Gastroesophageal sphincter (tissue), 4 donors: ENCODE data around the gene SPOP. TPM values are rescaled to one million over a fixed set of nuclear protein-coding genes. Genes with fewer than 3 reads are reported as not detected.
A peak's percentile ranks its signal among the peaks of the same experiment; 100 is the strongest.

ENCODE experiments used
- ATAC-seq: fragments of 150-250 bp; one replicate; pipeline ENCODE4 v1.9.1; 2016; ENCODE audit warnings: mild to moderate bottlenecking, moderate library complexity
- H3K27ac ChIP-seq, 4 donors: fragments of 200-600 bp; sonication (generic) in 3 of 4; 1 replicate in 3 of 4; 2 replicates in 1 of 4; pipeline ENCODE4 v1.5.1; 2016 to 2019
- H3K27me3 ChIP-seq: fragments of 200-600 bp; sonication (generic); one replicate; pipeline ENCODE4 v1.5.1; 2019
- H3K36me3 ChIP-seq, 2 donors: fragments of 200-600 bp; sonication (generic); one replicate each; pipeline ENCODE4 v1.5.1; 2019; ENCODE audit warnings: control low read depth in 1 of 2
- H3K4me1 ChIP-seq, 3 donors: fragments of 200-600 bp; sonication (generic); 1 replicate in 2 of 3; 2 replicates in 1 of 3; pipeline ENCODE4 v1.5.1; 2016 to 2019; ENCODE audit warnings: control low read depth in 2 of 3
- H3K4me3 ChIP-seq, 2 donors: fragments of 200-600 bp; sonication (generic); one replicate each; pipeline ENCODE4 v1.5.1; 2019; ENCODE audit warnings: mild to moderate bottlenecking in 1 of 2, moderate library complexity in 1 of 2
- H3K9me3 ChIP-seq, 3 donors: fragments of 200-600 bp; sonication (generic); one replicate each; pipeline ENCODE4 v1.5.1; 2017 to 2019; ENCODE audit warnings: control low read depth in 2 of 3
- CTCF ChIP-seq, 4 experiments: fragments of 200-600 bp in 2 of 4; fragments of 450-650 bp in 2 of 4; sonication (generic) in 1 of 4; IDR thresholded peaks; one replicate each; pipeline ENCODE4 v1.5.1; 2017 to 2019; ENCODE audit warnings: antibody characterized with exemption in 4 of 4, mild to moderate bottlenecking in 2 of 4, moderate library complexity in 2 of 4
- EP300 ChIP-seq: sonication (generic); formaldehyde crosslinking; IDR thresholded peaks from one replicate; pipeline ENCODE4 v1.6.1; 2017; ENCODE audit warnings: antibody characterized with exemption, mild to moderate bottlenecking
- POLR2A ChIP-seq, 2 donors: fragments of 450-650 bp; IDR thresholded peaks; one replicate each; pipeline ENCODE4 v1.6.1; 2017; ENCODE audit warnings: antibody characterized with exemption in 2 of 2, mild to moderate bottlenecking in 2 of 2, moderate library complexity in 1 of 2
- POLR2AphosphoS5 ChIP-seq: sonication (generic); formaldehyde crosslinking; IDR thresholded peaks from one replicate; pipeline ENCODE4 v1.6.1; 2017; ENCODE audit warnings: antibody characterized with exemption
- WGBS, 2 donors: methylation state at CpG; one replicate each; pipeline ENCODE4 v1.1.5; 2018; ENCODE audit warnings: low coverage in 1 of 2; 5-methylcytosine and 5-hydroxymethylcytosine counted together
- total RNA-seq, 4 donors: library from RNA; depleted of rRNA; stranded (reverse); fragments of >200 nt; gene quantifications; one replicate each; pipeline ENCODE4 v1.1.0, GENCODE V29; 2016

SPOP gene
- total RNA-seq, 4 donors from 2014 or later: 159 to 268 (median 176) TPM

- no peak overlapping the region for H3K4me3 ChIP-seq
- no peak for ATAC-seq
- H3K36me3 ChIP-seq: peaks cover 3 to 100% of the 10 kb centered on the region in 2 donors
- peak overlapping the region in 3 of 4 donors; percentile 14 to 56 (median 34) for H3K27ac ChIP-seq
- H3K27me3 ChIP-seq: no peaks in the 10 kb centered on the region
- no peaks in the 10 kb centered on the region for H3K9me3 ChIP-seq
- no peak for TF ChIP-seq EP300
- no peak for TF ChIP-seq POLR2AphosphoS5
- no peak for TF ChIP-seq POLR2A (IDR thresholded peaks at IDR 0.05)
- TF ChIP-seq CTCF (IDR thresholded peaks at IDR 0.05): no peak
- peaks cover 17 to 73% (median 19%) of the 10 kb centered on the region in 3 donors for H3K4me1 ChIP-seq
These were observed 76.9 kb downstream of the SPOP start for GRCh38 chr17:49600949-49601348.

GRCh38 chr17:49598918-49599317, 79.0 kb downstream of the SPOP start:
- Histone ChIP-seq H3K27ac (peak overlapping the region in 2 of 4 donors; percentile 43 to 62), H3K4me3 (no peak overlapping the region), H3K36me3 (peaks cover 2 to 100% of the 10 kb centered on the region in 2 donors), H3K9me3 (no peaks in the 10 kb centered on the region), H3K27me3 (no peaks in the 10 kb centered on the region), H3K4me1 (peaks cover 17 to 68% (median 18%) of the 10 kb centered on the region in 3 donors)
- ATAC-seq: no peak
- no peak for TF ChIP-seq POLR2AphosphoS5
- no peak for TF ChIP-seq POLR2A (IDR thresholded peaks at IDR 0.05)
- TF ChIP-seq EP300: no peak
- no peak for TF ChIP-seq CTCF (IDR thresholded peaks at IDR 0.05)
- 92 to 100% methylated on average over 1 to 3 of the region's 3 CpGs for WGBS, 2 donors

GRCh38 chr17:49597928-49598655, 79.8 kb downstream of the SPOP start:
- Histone ChIP-seq H3K9me3 (no peaks in the 10 kb centered on the region), H3K36me3 (peaks cover 0 to 100% of the 10 kb centered on the region in 2 donors), H3K27ac (peak overlapping the region; percentile 11 to 62 (median 32)), H3K27me3 (no peaks in the 10 kb centered on the region), H3K4me3 (no peak overlapping the region), H3K4me1 (peaks cover 12 to 60% (median 12%) of the 10 kb centered on the region in 3 donors)
- peak; percentile 53 for ATAC-seq
- WGBS, 2 donors: 59 to 60% methylated on average over 4 to 8 of the region's 8 CpGs
- TF ChIP-seq CTCF (IDR thresholded peaks at IDR 0.05) (peak in 1 of 4 experiments; percentile 7), POLR2AphosphoS5 (no peak)

DNA sequence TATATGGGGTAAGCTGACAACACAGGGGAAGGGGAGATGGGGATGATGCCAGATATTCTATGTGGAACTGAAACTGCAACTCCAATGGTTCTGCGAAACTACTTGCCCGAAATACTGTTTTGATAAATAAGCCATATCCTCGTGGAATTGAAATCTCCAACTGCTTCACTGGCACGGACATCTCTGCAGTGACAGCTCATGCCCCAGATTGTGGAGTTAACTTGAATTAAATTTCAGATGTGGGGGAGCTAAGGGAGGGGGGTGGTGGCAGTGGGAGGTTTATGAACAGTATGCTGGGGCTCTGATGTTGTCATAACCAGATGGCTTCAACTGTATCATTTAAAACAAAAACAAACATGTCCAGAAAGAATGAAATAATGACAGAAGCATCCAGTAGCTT, 80.5 kb downstream of the SPOP start:
- no peak for TF ChIP-seq EP300
- no peak for TF ChIP-seq CTCF (IDR thresholded peaks at IDR 0.05)
- no peak for TF ChIP-seq POLR2A (IDR thresholded peaks at IDR 0.05)
- no peak for TF ChIP-seq POLR2AphosphoS5
- peak overlapping the region; percentile 11 to 62 (median 32) for H3K27ac ChIP-seq
- peaks cover 0 to 100% of the 10 kb centered on the region in 2 donors for H3K36me3 ChIP-seq
- H3K4me1 ChIP-seq: peaks cover 6 to 54% (median 7%) of the 10 kb centered on the region in 3 donors
- 79 to 84% methylated on average over 4 of the region's 4 CpGs for WGBS, 2 donors
- no peaks in the 10 kb centered on the region for H3K9me3 ChIP-seq
- H3K27me3 ChIP-seq: no peaks in the 10 kb centered on the region
- H3K4me3 ChIP-seq: no peak overlapping the region
- no peak for ATAC-seq
